Measurements from ENCODE around the gene NFE2L1. TPM values are rescaled to one million over a fixed set of nuclear protein-coding genes. Genes with fewer than 3 reads are reported as not detected.
A peak's percentile ranks its signal among the peaks of the same experiment; 100 is the strongest.
"Not testable (repeated sequence)": the region's sequence is repeated elsewhere in the genome, so short reads cannot be mapped to it uniquely, and the experiment has no call there.

The NFE2L1 gene
- total RNA-seq, 1 experiment from 2014 or later = 135 TPM

- ChIA-PET CTCF (interaction anchor here (1.1 to 2.7 kb wide), 5 partner anchors 11 to 157 kb away, joined by 3 to 16 read pairs (median 8); partner anchors contain the start of gene CDK5RAP3), RAD21 (ENCODE audit: low non-redundant PET in 1 of 2, low total read pairs in 2 of 2, uncharacterized antibody in 2 of 2, unreplicated experiment in 2 of 2) (no interaction called here), POLR2A (interaction anchor here (1.2 kb wide), 1 partner anchor 49 kb away, joined by 3 read pairs; the partner anchor contains the start of gene NFE2L1)
- no peak for DNase-seq (ENCODE audit: low read depth, low spot score)
- Histone ChIP-seq H3K36me3 (ENCODE audit: control insufficient read depth in 1 of 2, insufficient read depth in 2 of 2, low read length in 2 of 2) (no peaks in the 10 kb centered on the region), H3K9me2 (ENCODE audit: insufficient read depth) (no peaks in the 10 kb centered on the region), H3K4me3 (replicated peaks in 1 of 2; ENCODE audit: low read depth in 1 of 2, low read length in 2 of 2) (no peak overlapping the region), H2AFZ (ENCODE audit: low read depth, low read length, poor library complexity, severe bottlenecking) (peak overlapping the region; percentile 50), H3K9ac (ENCODE audit: low read length) (no peak overlapping the region), H3K4me1 (ENCODE audit: control insufficient read depth in 1 of 2, insufficient read depth in 2 of 2, low read length in 2 of 2) (peaks cover 8 to 26% of the 10 kb centered on the region in 2 experiments), H3K27me3 (ENCODE audit: insufficient read depth, low read length) (no peaks in the 10 kb centered on the region), H4K20me1 (ENCODE audit: insufficient read depth) (no peaks in the 10 kb centered on the region), H3K9me3 (ENCODE audit: control insufficient read depth in 1 of 2, insufficient read depth in 1 of 2, low read depth in 1 of 2, low read length in 2 of 2) (no peaks in the 10 kb centered on the region), H3K27ac (ENCODE audit: low read depth, low read length) (no peak overlapping the region), H3K4me2 (ENCODE audit: low read length) (no peak overlapping the region), H3K79me2 (ENCODE audit: insufficient read depth, low read length) (no peaks in the 10 kb centered on the region)
- TF ChIP-seq ZFX (IDR thresholded peaks at IDR 0.05) (no peak), CTCF (IDR thresholded peaks at IDR 0.05 in 2 of 3, conservative IDR thresholded peaks at IDR 0.05 in 1 of 3; ENCODE audit: borderline replicate concordance in 1 of 3, insufficient read depth in 1 of 3, low read depth in 2 of 3, low read length in 2 of 3) (peak in 2 of 3 experiments; percentile 29 to 34; a peak in 4 of 6 replicates)
- peak; percentile 77 for ATAC-seq
- BruUV-seq (replicated peaks) = no TSS peak
- intact Hi-C loops (cut with micrococcal nuclease) = no loop called here
Observed at GRCh38 chr17:47999582-47999981, 48.6 kb upstream of the NFE2L1 start.

- RAD21 ChIA-PET (ENCODE audit: low non-redundant PET in 1 of 2, low total read pairs in 2 of 2, uncharacterized antibody in 2 of 2, unreplicated experiment in 2 of 2) = no interaction called here
- TF ChIP-seq EZH2phosphoT487 (IDR thresholded peaks at IDR 0.05; ENCODE audit: borderline replicate concordance) (no peak), SRF (IDR thresholded peaks at IDR 0.05; ENCODE audit: low read depth) (no peak), REST (IDR thresholded peaks at IDR 0.05; ENCODE audit: low read depth) (no peak), ZNF274 (IDR thresholded peaks at IDR 0.05; ENCODE audit: low read depth, low read length) (no peak)
- CTCF ChIA-PET = interaction anchor here (1.2 to 2.7 kb wide), 3 partner anchors 17 to 54 kb away, joined by 3 to 11 read pairs (median 10); partner anchors contain the start of gene CDK5RAP3
Observed at GRCh38 chr17:48001197-48001596, 47.0 kb upstream of the NFE2L1 start.

GRCh38 chr17:48001657-48002056, 46.5 kb upstream of the NFE2L1 start:
- ChIA-PET CTCF (interaction anchor here (1.2 to 2.7 kb wide), 5 partner anchors 10 to 55 kb away, joined by 3 to 11 read pairs (median 4); partner anchors contain the start of gene CDK5RAP3), POLR2A (interaction anchor here (1.4 kb wide), 1 partner anchor 106 kb away, joined by 5 read pairs; no protein-coding TSS in a partner anchor)
- H3K4me3 ChIP-seq (replicated peaks in 1 of 2; ENCODE audit: low read depth in 1 of 2, low read length in 2 of 2); intact Hi-C loops (cut with micrococcal nuclease); H4K20me1 ChIP-seq (ENCODE audit: insufficient read depth); ATAC-seq; DNase-seq (ENCODE audit: low read depth, low spot score); H3K4me2 ChIP-seq (ENCODE audit: low read length); RAD21 ChIA-PET (ENCODE audit: low non-redundant PET in 1 of 2, low total read pairs in 2 of 2, uncharacterized antibody in 2 of 2, unreplicated experiment in 2 of 2); H3K36me3 ChIP-seq (ENCODE audit: control insufficient read depth in 1 of 2, insufficient read depth in 2 of 2, low read length in 2 of 2); H3K9me2 ChIP-seq (ENCODE audit: insufficient read depth); H3K9me3 ChIP-seq (ENCODE audit: control insufficient read depth in 1 of 2, insufficient read depth in 1 of 2, low read depth in 1 of 2, low read length in 2 of 2); BruUV-seq (replicated peaks); H3K27ac ChIP-seq (ENCODE audit: low read depth, low read length); H3K9ac ChIP-seq (ENCODE audit: low read length); H2AFZ ChIP-seq (ENCODE audit: low read depth, low read length, poor library complexity, severe bottlenecking); H3K27me3 ChIP-seq (ENCODE audit: insufficient read depth, low read length); H3K79me2 ChIP-seq (ENCODE audit: insufficient read depth, low read length): not testable (repeated sequence)
- peaks cover 16 to 41% of the 10 kb centered on the region in 2 experiments for H3K4me1 ChIP-seq (ENCODE audit: control insufficient read depth in 1 of 2, insufficient read depth in 2 of 2, low read length in 2 of 2)

More at GRCh38 chr17:48001197-48001596, 47.0 kb upstream of the NFE2L1 start:
- no peaks in the 10 kb centered on the region for H3K79me2 ChIP-seq (ENCODE audit: insufficient read depth, low read length)
- H3K36me3 ChIP-seq (ENCODE audit: control insufficient read depth in 1 of 2, insufficient read depth in 2 of 2, low read length in 2 of 2) = no peaks in the 10 kb centered on the region
- no peak overlapping the region for H3K4me3 ChIP-seq (replicated peaks in 1 of 2; ENCODE audit: low read depth in 1 of 2, low read length in 2 of 2)
- H2AFZ ChIP-seq (ENCODE audit: low read depth, low read length, poor library complexity, severe bottlenecking) = no peak overlapping the region
- H3K9me3 ChIP-seq (ENCODE audit: control insufficient read depth in 1 of 2, insufficient read depth in 1 of 2, low read depth in 1 of 2, low read length in 2 of 2) = no peaks in the 10 kb centered on the region
- H3K27me3 ChIP-seq (ENCODE audit: insufficient read depth, low read length) = no peaks in the 10 kb centered on the region
- H3K4me2 ChIP-seq (ENCODE audit: low read length) = no peak overlapping the region
- ATAC-seq (no peak), DNase-seq (ENCODE audit: low read depth, low spot score) (no peak)
- no peaks in the 10 kb centered on the region for H3K9me2 ChIP-seq (ENCODE audit: insufficient read depth)
- H3K27ac ChIP-seq (ENCODE audit: low read depth, low read length) = no peak overlapping the region
- intact Hi-C loops (cut with micrococcal nuclease) = no loop called here
- H4K20me1 ChIP-seq (ENCODE audit: insufficient read depth) = no peaks in the 10 kb centered on the region
- peaks cover 15 to 41% of the 10 kb centered on the region in 2 experiments for H3K4me1 ChIP-seq (ENCODE audit: control insufficient read depth in 1 of 2, insufficient read depth in 2 of 2, low read length in 2 of 2)
- no peak overlapping the region for H3K9ac ChIP-seq (ENCODE audit: low read length)
- no TSS peak for BruUV-seq (replicated peaks)
- POLR2A ChIA-PET = interaction anchor here (1.4 kb wide), 1 partner anchor 106 kb away, joined by 5 read pairs; no protein-coding TSS in a partner anchor

All from HCT116 (cell line).